HG03280 (cell line): ENCODE data around the gene DNAH11.
"Not testable (repeated sequence)": the region's sequence is repeated elsewhere in the genome, so short reads cannot be mapped to it uniquely, and the experiment has no call there.

Source experiments
- ATAC-seq: cut with Tn5 transposase; IDR thresholded peaks from one replicate; pipeline ENCODE4 v1.9.1; 2021; ENCODE audit warnings: mild to moderate bottlenecking, moderate library complexity; ENCODE audit not compliant: unreplicated experiment

Gene DNAH11

DNA sequence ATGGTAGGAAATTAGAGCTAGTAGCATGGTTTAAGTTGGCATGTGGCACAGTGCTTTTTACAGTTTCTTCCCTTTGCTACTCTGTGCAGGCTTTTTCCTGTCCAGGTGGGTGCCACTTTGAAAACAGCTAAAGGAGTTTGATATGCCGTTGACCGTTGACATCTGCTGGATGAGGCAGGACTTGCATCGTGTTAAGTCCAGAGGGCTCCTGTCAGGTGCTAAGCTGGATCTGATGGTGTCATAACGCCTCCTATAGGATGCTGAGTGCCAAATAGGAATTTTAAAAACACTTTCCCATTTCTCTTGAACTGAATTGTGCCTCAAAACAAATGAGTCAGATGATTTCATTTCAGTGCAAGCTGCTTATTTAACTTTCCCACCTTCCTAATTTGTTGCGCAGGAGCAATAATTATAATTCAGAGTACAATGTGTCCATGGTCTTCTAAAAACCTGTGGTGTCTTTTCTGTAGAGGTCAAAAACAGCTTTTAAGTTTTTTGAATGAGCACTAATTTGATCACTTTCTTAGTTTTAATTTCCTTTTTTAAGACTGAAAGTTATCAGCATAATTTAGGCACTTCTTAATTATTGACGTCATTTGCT is 224.6 kb downstream of the DNAH11 start:
- peak; percentile 78 for ATAC-seq

DNA sequence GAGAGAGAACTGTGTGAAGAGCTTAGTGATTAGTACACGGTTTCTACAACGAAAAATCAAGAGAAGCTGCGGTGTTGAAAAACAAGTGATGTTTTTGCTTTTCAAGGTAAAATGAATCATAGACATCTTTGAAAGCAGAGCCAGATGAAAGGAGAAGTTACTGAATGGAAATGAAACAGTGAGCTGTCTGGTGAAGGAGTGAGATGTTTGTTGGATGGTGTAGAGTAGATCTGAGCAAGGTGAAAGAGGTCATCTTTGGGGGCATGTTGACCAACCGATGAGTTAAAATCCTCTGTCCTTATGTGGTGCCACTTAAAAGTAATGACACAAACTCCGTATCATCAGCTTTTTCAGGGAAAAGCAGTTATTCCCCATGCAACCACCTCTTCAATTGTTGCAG is 225.4 kb downstream of the DNAH11 start:
- ATAC-seq, result no peak

DNA sequence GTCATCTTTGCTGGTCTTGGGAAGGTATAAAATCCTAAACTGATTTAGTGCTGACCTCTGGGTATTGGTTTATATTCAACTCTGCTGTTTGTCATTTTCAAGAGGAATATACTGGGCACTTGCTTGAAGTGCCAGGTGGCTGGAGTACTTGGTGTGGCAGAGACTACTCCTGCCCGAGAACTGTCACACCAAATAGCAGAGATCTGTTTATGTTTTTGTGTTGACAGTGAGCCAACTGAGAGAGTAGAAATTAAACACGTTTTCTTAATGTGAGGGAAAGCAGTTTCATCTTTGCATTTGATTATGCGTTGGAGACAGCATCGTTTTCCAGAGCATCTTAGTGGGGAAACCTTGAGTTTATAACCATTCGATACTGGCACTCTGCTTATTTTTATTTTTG is 228.4 kb downstream of the DNAH11 start:
- no peak for ATAC-seq

GRCh38 chr7:21771906-21772610 is 229.2 kb downstream of the DNAH11 start:
- ATAC-seq, result no peak

GRCh38 chr7:21773326-21773725 is 230.5 kb downstream of the DNAH11 start:
- ATAC-seq, result no peak

DNA sequence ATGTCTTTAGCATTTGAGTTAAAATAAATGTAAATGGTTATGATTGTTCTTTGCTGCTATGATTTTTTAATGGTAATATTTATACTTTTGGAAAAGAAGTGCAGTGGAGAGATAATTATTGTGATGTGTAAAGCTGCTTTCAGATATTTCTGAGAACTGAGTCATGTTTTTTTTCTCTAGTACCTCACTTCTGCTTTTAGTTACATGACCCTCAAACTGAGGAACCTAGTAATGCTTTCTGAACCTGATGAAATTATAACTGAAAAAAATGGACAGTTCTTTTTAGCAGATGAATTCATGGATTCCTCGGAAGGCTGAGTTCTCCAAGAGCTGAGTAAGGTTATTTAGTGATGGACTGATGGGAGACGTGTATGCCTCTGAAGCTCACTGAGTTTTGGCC is 235.1 kb downstream of the DNAH11 start:
- ATAC-seq, result no peak

GRCh38 chr7:21778953-21779352 is 236.1 kb downstream of the DNAH11 start:
- no peak for ATAC-seq

DNA sequence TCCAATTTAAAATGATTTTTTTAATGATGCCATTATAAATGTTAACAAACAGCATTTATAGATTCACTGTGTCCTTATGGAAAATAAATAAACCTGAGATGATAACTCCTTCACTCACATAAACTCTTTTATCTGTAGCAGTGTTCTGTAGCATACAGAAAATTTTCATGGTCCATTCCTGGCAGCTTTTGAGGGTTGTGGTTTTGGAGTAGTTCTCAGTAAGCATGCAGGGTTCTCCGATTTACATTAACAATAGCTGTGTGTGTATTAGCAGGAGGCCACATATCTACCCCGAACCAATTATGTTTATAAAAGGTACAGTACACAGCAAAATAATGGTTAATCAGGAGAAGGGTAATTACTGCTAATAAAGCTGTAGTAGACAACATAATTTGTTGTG is 240.2 kb downstream of the DNAH11 start:
- ATAC-seq, result no peak

GRCh38 chr7:21784989-21785388 is 242.2 kb downstream of the DNAH11 start:
- ATAC-seq, result no peak

DNA sequence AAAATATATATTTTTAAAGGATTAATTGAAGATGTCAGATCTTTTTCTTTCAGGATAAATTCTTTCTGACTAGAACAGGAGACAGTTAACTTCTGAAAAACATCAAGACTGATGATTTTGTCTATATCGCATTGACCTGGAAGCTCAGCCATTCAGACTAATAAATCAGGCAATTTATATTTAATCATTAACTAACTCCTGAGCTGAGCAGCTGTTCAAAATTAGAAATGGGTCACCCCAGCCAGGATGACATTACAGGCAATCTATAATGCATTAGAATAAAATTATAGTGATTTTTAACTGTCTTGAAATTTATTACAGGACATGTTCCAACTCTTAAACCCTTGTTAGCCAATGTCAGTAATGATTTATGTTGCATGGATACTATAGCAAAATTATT is 263.0 kb downstream of the DNAH11 start:
- ATAC-seq, result no peak

- ATAC-seq, result no peak
Measured at GRCh38 chr7:21806388-21806787, 263.5 kb downstream of the DNAH11 start.

GRCh38 chr7:21819048-21819447 is 276.2 kb downstream of the DNAH11 start:
- ATAC-seq, result no peak

GRCh38 chr7:21828841-21829240 is 286.0 kb downstream of the DNAH11 start:
- no peak for ATAC-seq

GRCh38 chr7:21829731-21830130 is 286.9 kb downstream of the DNAH11 start:
- no peak for ATAC-seq

- ATAC-seq, result no peak
Measured at GRCh38 chr7:21844742-21845141, 301.9 kb downstream of the DNAH11 start.

- ATAC-seq, result no peak
Measured at GRCh38 chr7:21850531-21851285, 307.9 kb downstream of the DNAH11 start.

- no peak for ATAC-seq
Measured at GRCh38 chr7:21851559-21851967, 308.7 kb downstream of the DNAH11 start.

GRCh38 chr7:21865631-21866204 is 322.9 kb downstream of the DNAH11 start:
- ATAC-seq, result not testable (repeated sequence)

GRCh38 chr7:21866731-21867130 is 323.9 kb downstream of the DNAH11 start:
- no peak for ATAC-seq

DNA sequence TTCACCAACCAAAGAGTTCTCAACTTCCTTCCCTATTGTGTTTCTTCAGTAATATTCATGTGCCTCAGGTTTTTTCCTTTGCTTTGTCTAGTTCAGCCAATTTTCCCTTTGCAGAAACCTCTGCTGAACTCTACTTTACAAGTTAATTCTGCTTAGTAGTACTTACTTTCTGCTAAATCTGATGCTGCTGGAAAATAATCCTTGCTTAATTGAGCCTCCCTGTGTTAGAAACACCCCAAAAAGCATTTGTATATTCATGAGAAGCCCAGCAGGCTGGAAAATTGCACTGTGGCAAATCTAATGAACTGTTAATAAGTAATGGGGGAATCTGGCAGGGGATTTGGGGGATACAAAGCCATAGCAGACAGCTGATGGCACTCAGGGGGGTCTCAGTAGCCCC is 324.4 kb downstream of the DNAH11 start:
- ATAC-seq, result no peak

DNA sequence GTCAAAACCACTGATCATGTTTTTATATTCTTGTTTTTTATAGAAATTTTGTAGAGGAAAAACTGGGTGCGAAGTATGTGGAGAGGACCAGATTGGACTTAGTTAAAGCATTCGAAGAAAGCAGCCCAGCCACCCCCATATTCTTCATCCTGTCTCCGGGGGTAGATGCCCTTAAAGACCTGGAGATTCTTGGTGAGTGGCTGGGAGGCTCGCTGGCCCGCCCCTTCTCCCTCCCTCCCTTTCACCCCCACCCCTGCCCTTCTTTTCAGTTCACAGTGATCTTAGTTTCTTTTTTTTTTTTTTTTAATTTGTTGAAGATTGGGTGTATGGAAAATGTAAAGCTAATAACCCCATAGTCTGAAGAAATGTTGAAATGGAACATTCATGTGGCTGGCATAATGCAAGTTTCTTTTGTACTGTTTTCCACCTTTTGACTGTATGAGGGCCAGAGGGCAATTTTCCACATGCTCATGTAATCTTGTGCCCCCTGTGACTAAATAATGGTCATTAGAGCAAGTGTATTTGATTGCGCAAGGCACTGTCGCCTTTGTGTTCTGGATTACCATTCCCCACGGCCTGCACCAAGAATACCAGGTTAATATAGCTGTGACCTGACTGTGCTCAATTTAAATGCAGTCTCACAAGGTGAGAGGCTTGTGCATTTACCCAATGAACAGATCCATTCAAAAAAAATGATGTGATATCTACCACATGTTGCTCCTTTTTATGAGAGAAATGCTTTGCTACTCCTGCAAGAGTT is 325.2 kb downstream of the DNAH11 start:
- ATAC-seq, result no peak
